GM06990 (cell line): ENCODE data around the gene XRCC4.

Source experiments
- DNase-seq: peaks from one replicate; pipeline ENCODE4 v3.0.0-alpha.2; 2011; ENCODE audit not compliant: insufficient read length; ENCODE audit errors: extremely low read depth
- H3K27me3 ChIP-seq: replicated peaks from 2 replicates; pipeline ENCODE4 v1.6.0; 2011; ENCODE audit warnings: low read length; ENCODE audit not compliant: control insufficient read depth, insufficient read depth
- H3K36me3 ChIP-seq: 2 replicates; pipeline ENCODE4 v1.5.1; 2011; ENCODE audit warnings: low read length; ENCODE audit not compliant: control insufficient read depth, insufficient read depth
- H3K4me3 ChIP-seq: replicated peaks from 2 replicates; pipeline ENCODE4 v1.5.1; 2011; ENCODE audit warnings: low read depth, mild to moderate bottlenecking, control low read depth, low read length
- TF ChIP-seq, protein P1 (sequence below): IDR thresholded peaks from 2 replicates; pipeline ENCODE4 v1.5.1; 2011; ENCODE audit warnings: low read length, control low read depth, mild to moderate bottlenecking, inconsistent platforms; ENCODE audit not compliant: insufficient read depth, poor library complexity, severe bottlenecking

The XRCC4 gene

DNA sequence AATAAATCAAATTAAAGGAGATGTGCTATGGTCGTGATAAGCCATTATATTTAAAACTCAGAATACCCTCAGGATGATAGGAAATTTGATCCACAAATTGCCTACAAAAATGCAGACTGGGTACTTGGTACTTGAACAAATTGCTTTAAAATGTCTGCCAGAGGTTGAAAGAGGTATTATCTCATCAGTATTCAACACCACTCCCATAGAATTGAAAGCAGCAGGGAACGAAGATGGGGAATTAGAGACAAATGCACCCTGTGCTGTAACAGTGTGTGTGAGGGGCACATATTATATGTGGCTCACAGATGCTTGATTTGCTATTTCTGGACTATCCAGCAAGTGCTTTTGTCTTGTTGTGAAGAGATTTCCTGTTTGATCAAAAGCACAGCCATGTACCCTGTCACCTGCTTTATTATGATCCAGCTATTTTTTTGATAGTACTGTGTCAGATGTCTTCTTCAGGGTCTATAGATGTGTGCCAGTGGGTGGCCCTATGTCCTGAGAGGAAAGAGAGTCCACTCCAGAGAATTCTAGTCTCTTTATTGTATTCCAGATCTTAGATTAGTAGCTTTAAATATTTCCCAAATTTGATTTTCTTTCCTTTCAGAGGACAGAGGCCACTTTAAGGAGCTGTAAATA lies 120.1 kb downstream of the XRCC4 start:
- no peaks in the 10 kb centered on the region for H3K27me3 ChIP-seq
- no peak for DNase-seq
- H3K36me3 ChIP-seq, result no peaks in the 10 kb centered on the region; the same call in 1 of the 2 replicates
- TF ChIP-seq, protein P1, sequence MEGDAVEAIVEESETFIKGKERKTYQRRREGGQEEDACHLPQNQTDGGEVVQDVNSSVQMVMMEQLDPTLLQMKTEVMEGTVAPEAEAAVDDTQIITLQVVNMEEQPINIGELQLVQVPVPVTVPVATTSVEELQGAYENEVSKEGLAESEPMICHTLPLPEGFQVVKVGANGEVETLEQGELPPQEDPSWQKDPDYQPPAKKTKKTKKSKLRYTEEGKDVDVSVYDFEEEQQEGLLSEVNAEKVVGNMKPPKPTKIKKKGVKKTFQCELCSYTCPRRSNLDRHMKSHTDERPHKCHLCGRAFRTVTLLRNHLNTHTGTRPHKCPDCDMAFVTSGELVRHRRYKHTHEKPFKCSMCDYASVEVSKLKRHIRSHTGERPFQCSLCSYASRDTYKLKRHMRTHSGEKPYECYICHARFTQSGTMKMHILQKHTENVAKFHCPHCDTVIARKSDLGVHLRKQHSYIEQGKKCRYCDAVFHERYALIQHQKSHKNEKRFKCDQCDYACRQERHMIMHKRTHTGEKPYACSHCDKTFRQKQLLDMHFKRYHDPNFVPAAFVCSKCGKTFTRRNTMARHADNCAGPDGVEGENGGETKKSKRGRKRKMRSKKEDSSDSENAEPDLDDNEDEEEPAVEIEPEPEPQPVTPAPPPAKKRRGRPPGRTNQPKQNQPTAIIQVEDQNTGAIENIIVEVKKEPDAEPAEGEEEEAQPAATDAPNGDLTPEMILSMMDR, result no peak
- no peak overlapping the region for H3K4me3 ChIP-seq

DNA sequence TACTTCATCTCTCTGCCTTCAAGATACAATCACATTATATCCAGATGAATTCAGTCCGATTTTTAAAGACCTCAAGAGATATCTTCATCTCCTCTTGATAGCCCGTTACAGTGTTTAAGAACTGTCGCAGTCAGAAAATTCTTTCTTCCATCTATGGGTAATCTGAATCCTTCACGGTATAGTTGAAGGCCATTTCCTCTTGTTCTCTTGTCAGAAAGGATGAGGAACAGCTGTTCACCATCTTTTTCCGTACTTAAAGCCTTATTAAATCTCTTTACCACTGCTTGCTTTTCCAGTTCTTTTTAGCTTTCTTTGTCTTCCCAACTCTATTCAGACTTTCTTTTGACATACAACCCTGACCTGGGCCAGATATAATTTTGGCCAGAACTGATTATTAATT lies 121.8 kb downstream of the XRCC4 start:
- H3K27me3 ChIP-seq, result no peaks in the 10 kb centered on the region
- H3K4me3 ChIP-seq, result no peak overlapping the region
- no peaks in the 10 kb centered on the region; the same call in 1 of the 2 replicates for H3K36me3 ChIP-seq
- no peak for DNase-seq
- TF ChIP-seq, protein P1, result no peak

DNA sequence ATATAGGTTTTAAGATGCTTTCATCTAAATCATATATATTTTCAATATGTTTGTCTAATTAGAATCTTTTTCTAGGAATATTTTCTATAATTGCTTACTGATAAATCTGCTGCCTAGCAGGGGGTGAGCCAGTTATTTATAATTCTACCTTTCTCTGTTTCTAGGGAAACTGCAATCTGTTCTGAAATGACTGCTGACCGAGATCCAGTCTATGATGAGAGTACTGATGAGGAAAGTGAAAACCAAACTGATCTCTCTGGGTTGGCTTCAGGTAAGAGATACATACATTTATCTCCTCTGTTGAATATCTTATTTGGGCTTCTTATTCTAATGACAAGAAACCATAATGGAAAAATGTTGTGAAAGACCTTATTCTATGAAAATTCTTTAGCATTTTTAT lies 127.3 kb downstream of the XRCC4 start:
- H3K27me3 ChIP-seq, result no peaks in the 10 kb centered on the region

GRCh38 chr5:83209963-83210362 lies 132.6 kb downstream of the XRCC4 start:
- no peak for DNase-seq
- H3K36me3 ChIP-seq, result no peaks in the 10 kb centered on the region
- TF ChIP-seq, protein P1, result no peak
- H3K4me3 ChIP-seq, result no peak overlapping the region
- no peaks in the 10 kb centered on the region for H3K27me3 ChIP-seq

More for the DNA sequence above, 127.3 kb downstream of the XRCC4 start:
- H3K4me3 ChIP-seq, result no peak overlapping the region
- no peak for DNase-seq
- H3K36me3 ChIP-seq, result no peaks in the 10 kb centered on the region; the same call in 1 of the 2 replicates
- TF ChIP-seq, protein P1, result no peak

- TF ChIP-seq, protein P1, result no peak
- no peak overlapping the region for H3K4me3 ChIP-seq
- no peaks in the 10 kb centered on the region for H3K36me3 ChIP-seq
- peak; percentile 1 for DNase-seq
- no peaks in the 10 kb centered on the region for H3K27me3 ChIP-seq
These were observed 141.7 kb downstream of the XRCC4 start for GRCh38 chr5:83219077-83219476.

GRCh38 chr5:83219495-83219894 lies 142.1 kb downstream of the XRCC4 start:
- no peak overlapping the region for H3K4me3 ChIP-seq
- TF ChIP-seq, protein P1, result no peak
- H3K27me3 ChIP-seq, result no peaks in the 10 kb centered on the region
- H3K36me3 ChIP-seq, result no peaks in the 10 kb centered on the region
- DNase-seq, result peak; percentile 1
